CD4-positive, alpha-beta T cell (primary cell): Measurements from ENCODE around the gene GAS7. TPM values are rescaled to one million over a fixed set of nuclear protein-coding genes. Genes with fewer than 3 reads are reported as not detected.

Experiments used
- ATAC-seq: fragments of 200-7000 bp; cut with Tn5 transposase; one replicate; pipeline ENCODE4 v1.10.0; 2022; ENCODE audit warnings: mild to moderate bottlenecking; ENCODE audit not compliant: poor library complexity
- CTCF ChIA-PET: fragments of 350-600 bp; sonication (Branson Sonifier 250); formaldehyde crosslinking; loops from one replicate; lab custom pipeline; 2021; ENCODE audit warnings: antibody characterized with exemption, inconsistent platforms; lab: Charles Lee
- POLR2A ChIA-PET: fragments of 350-600 bp; sonication (Branson Sonifier 250); formaldehyde crosslinking; loops from one replicate; lab custom pipeline; 2021; ENCODE audit warnings: antibody characterized with exemption, inconsistent platforms; lab: Charles Lee
- DNase-seq, 14 experiments: peaks; one replicate each; pipeline ENCODE4 v3.0.0-alpha.2; 2013 to 2020; ENCODE audit warnings: mixed read lengths in 2 of 14
- H3K27ac ChIP-seq, 2 donors: one replicate each; pipeline versions ENCODE4 v1.5.1 to v1.7.0; 2013; ENCODE audit warnings: low read length in 2 of 2, low read depth in 1 of 2, mild to moderate bottlenecking in 1 of 2
- H3K27me3 ChIP-seq, 2 experiments: 1 replicate in 1 of 2; 2 replicates in 1 of 2; pipeline versions ENCODE4 v1.6.1 to v1.7.0; 2013; ENCODE audit warnings: low read length in 2 of 2, control low read depth in 1 of 2, mild to moderate bottlenecking in 1 of 2, moderate library complexity in 1 of 2; ENCODE audit not compliant: insufficient read depth in 2 of 2, control insufficient read depth in 1 of 2
- H3K36me3 ChIP-seq: one replicate; pipeline ENCODE4 v1.6.1; 2013; ENCODE audit warnings: low read length, control low read depth; ENCODE audit not compliant: insufficient read depth
- H3K4me1 ChIP-seq: one replicate; pipeline ENCODE4 v1.6.1; 2013; ENCODE audit warnings: low read length, control low read depth; ENCODE audit not compliant: insufficient read depth
- H3K4me3 ChIP-seq: one replicate; pipeline ENCODE4 v1.5.1; 2013; ENCODE audit warnings: mild to moderate bottlenecking, low read length, moderate library complexity
- H3K9me3 ChIP-seq, 2 experiments: 1 replicate in 1 of 2; 2 replicates in 1 of 2; pipeline versions ENCODE4 v1.6.1 to v1.7.0; 2013; ENCODE audit warnings: low read length in 2 of 2, mild to moderate bottlenecking in 2 of 2, control low read depth in 1 of 2, moderate library complexity in 1 of 2; ENCODE audit not compliant: control insufficient read depth in 1 of 2, insufficient read depth in 1 of 2
- H3K27ac Mint-ChIP-seq: one replicate; pipeline ENCODE4 v1.8.0; 2020; ENCODE audit warnings: mixed read lengths
- H3K27me3 Mint-ChIP-seq: one replicate; pipeline ENCODE4 v1.8.0; 2021; ENCODE audit warnings: mixed read lengths
- H3K36me3 Mint-ChIP-seq: one replicate; pipeline ENCODE4 v1.8.0; 2021; ENCODE audit warnings: low read depth, mixed read lengths
- H3K4me1 Mint-ChIP-seq: one replicate; pipeline ENCODE4 v1.8.0; 2021; ENCODE audit warnings: low read depth, mixed read lengths
- H3K4me3 Mint-ChIP-seq: one replicate; pipeline ENCODE4 v1.8.0; 2020; ENCODE audit warnings: mild to moderate bottlenecking, mixed read lengths
- H3K9me3 Mint-ChIP-seq: one replicate; pipeline ENCODE4 v1.8.0; 2020; ENCODE audit warnings: mixed read lengths
- intact Hi-C, 2 experiments: fragments of 100-400 bp; cut with DNase I in 1 of 2; cut with micrococcal nuclease in 1 of 2; formaldehyde crosslinking; loops; one replicate each; pipeline versions ENCODE4 v1.15.1 to v1.9.0; 2023 to 2025; cut with DNase I, micrococcal nuclease
- total RNA-seq, 174 experiments: library from RNA in 2 of 174; stranded (reverse) in 2 of 174; gene quantifications; one replicate each; pipeline ENCODE4 v1.2.3 and lab custom pipeline; 2021 to 2026
- TF ChIP-seq, protein P1 (sequence below): fragments of 200-600 bp; IDR thresholded peaks from one replicate; pipeline ENCODE4 v1.8.0; 2022; ENCODE audit warnings: antibody characterized with exemption, mild to moderate bottlenecking

Gene GAS7
- total RNA-seq, 2 experiments from 2014 or later, result 1.8 to 3.4 TPM

DNA sequence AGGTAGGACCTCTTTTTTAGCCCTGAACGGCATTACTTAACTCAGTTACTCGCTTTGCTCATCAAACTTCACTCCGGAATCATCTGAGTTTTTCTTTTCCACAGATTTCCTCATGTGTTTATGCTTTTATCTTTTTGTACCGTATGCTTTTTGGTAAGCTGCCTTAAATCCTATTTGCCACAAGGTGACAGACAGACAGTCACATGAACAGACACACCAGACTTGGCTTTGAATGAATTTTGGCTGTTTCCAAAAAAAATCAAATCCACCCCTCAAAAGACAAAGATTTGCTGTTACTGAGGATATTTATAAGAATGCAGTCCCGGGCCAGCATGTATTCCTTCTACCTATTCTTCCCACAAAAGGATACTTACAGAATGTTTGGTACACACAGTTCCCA lies 10.9 kb downstream of the GAS7 start:
- Histone ChIP-seq H3K27ac (no peak overlapping the region), H3K9me3 (no peaks in the 10 kb centered on the region), H3K4me3 (no peak overlapping the region), H3K36me3 (no peaks in the 10 kb centered on the region), H3K27me3 (no peaks in the 10 kb centered on the region), H3K4me1 (no peaks in the 10 kb centered on the region)
- Mint-ChIP-seq H3K27ac (no peak overlapping the region), H3K36me3 (no peaks in the 10 kb centered on the region), H3K4me3 (no peak overlapping the region), H3K4me1 (no peaks in the 10 kb centered on the region), H3K9me3 (no peaks in the 10 kb centered on the region), H3K27me3 (no peaks in the 10 kb centered on the region)
- TF ChIP-seq, protein P1, sequence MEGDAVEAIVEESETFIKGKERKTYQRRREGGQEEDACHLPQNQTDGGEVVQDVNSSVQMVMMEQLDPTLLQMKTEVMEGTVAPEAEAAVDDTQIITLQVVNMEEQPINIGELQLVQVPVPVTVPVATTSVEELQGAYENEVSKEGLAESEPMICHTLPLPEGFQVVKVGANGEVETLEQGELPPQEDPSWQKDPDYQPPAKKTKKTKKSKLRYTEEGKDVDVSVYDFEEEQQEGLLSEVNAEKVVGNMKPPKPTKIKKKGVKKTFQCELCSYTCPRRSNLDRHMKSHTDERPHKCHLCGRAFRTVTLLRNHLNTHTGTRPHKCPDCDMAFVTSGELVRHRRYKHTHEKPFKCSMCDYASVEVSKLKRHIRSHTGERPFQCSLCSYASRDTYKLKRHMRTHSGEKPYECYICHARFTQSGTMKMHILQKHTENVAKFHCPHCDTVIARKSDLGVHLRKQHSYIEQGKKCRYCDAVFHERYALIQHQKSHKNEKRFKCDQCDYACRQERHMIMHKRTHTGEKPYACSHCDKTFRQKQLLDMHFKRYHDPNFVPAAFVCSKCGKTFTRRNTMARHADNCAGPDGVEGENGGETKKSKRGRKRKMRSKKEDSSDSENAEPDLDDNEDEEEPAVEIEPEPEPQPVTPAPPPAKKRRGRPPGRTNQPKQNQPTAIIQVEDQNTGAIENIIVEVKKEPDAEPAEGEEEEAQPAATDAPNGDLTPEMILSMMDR, result no peak
- ATAC-seq (no peak), DNase-seq (no peak)
- ChIA-PET CTCF (no interaction called here), POLR2A (no interaction called here)
- intact Hi-C loops, result no loop called here

DNA sequence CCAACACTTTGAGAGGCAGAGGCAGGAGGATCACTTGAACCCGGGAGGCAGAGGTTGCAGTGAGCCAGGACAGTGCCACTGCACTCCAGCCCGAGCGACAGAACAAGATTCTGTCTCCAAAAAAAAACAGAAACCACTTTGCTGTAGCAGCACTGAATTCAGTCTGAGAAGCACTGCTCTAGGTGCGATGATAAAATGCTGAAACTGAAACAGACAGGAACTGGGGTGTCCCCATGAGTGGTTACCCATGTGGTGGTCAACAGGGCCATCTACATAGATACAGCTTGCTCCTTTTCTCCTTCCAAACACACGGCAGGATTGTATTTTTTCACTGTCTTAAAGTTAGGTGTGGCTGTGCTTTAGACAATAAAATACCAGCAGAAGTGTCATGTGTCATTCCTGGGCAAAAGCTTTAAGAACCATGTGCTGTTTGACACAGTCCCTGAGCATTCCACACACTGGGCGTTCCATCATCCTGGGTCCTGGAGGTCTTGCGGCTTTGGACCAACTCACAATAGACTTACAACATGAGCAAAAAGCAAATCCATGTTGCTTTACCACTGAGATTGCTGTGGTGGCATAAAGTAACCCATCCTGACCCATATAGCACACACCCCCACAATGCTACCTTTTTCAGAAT lies 11.5 kb downstream of the GAS7 start:
- ChIA-PET CTCF (no interaction called here), POLR2A (no interaction called here)
- no peak for DNase-seq
- Mint-ChIP-seq H3K4me3 (no peak overlapping the region), H3K9me3 (no peaks in the 10 kb centered on the region), H3K27ac (no peak overlapping the region), H3K4me1 (no peaks in the 10 kb centered on the region), H3K36me3 (no peaks in the 10 kb centered on the region), H3K27me3 (no peaks in the 10 kb centered on the region)
- Histone ChIP-seq H3K27me3 (no peaks in the 10 kb centered on the region), H3K9me3 (no peaks in the 10 kb centered on the region), H3K4me3 (no peak overlapping the region), H3K27ac (no peak overlapping the region), H3K4me1 (no peaks in the 10 kb centered on the region), H3K36me3 (no peaks in the 10 kb centered on the region)
- intact Hi-C loops, result no loop called here
- TF ChIP-seq, protein P1, result no peak
- ATAC-seq, result no peak

DNA sequence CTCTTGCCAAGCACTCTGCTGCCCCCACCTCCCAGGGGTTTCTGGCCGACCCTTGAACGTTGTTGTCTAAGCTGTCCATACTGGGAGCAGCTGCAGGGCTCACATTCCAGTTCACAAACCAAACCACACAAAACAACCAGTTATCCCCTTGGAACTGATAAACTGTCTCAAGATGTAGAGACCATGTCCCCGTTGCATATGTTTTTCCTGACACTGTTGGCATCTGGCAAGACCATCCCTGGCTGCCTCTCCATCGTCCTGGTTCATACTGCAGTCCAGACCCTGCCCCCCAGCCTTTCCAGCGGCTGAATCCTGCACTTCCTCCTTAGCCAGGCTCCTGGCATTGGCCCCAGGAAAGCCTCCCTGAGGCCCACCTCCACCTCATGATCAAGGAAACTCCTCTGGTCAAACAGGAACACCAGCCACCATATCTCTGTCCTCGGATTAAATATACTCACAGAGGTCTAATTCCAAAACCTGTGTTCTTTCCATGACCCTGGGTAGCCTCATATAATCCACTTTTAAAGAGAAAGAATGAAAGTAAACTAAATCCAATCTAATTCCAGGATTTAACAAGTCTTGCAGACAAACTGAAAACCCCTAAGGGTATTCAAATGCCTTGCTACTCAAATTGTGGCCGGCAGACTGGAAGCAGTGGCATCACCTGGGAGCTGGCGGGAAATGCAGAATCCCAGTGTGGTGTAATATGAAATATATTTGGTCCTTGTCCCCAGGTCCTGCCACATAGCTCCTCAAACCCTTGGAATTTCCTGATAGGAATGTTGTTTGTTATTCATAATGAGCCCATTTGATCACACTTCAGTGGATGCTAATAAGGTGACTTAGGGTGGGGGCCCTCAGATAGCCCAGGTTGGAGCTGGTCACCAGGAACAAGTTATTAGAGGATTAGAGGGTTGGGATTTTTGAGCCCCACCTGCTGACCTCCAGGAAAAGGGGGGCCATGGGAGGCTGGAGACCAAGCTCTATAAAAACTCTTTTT lies 14.2 kb downstream of the GAS7 start:
- H3K27me3 Mint-ChIP-seq, result no peaks in the 10 kb centered on the region

More for the DNA sequence above, 14.2 kb downstream of the GAS7 start:
- CTCF ChIA-PET, result no interaction called here
- intact Hi-C loops, result no loop called here
- no peak for ATAC-seq
- H3K9me3 ChIP-seq, result no peaks in the 10 kb centered on the region
- H3K36me3 ChIP-seq, result no peaks in the 10 kb centered on the region
- POLR2A ChIA-PET, result no interaction called here
- no peak overlapping the region for H3K27ac ChIP-seq
- no peaks in the 10 kb centered on the region for H3K4me1 ChIP-seq
- H3K36me3 Mint-ChIP-seq, result no peaks in the 10 kb centered on the region
- no peaks in the 10 kb centered on the region for H3K27me3 ChIP-seq
- TF ChIP-seq, protein P1, result no peak
- H3K4me1 Mint-ChIP-seq, result no peaks in the 10 kb centered on the region
- H3K4me3 ChIP-seq, result no peak overlapping the region
- no peaks in the 10 kb centered on the region for H3K9me3 Mint-ChIP-seq
- no peak overlapping the region for H3K27ac Mint-ChIP-seq
- no peak for DNase-seq
- H3K4me3 Mint-ChIP-seq, result no peak overlapping the region
